Esophagus muscularis mucosa (tissue), 3 donors: ENCODE results near the gene HSDL2.

Experiments used
- CTCF ChIP-seq, 3 experiments: fragments of 200-600 bp in 2 of 3; fragments of 450-650 bp in 1 of 3; sonication (generic) in 2 of 3; IDR thresholded peaks; one replicate each; pipeline ENCODE4 v1.5.1; 2017 to 2019; ENCODE audit warnings: antibody characterized with exemption in 3 of 3, mild to moderate bottlenecking in 2 of 3, moderate library complexity in 1 of 3
- EP300 ChIP-seq: sonication (generic); formaldehyde crosslinking; IDR thresholded peaks from one replicate; pipeline ENCODE4 v1.6.1; 2017; ENCODE audit warnings: antibody characterized with exemption

- no peak for TF ChIP-seq EP300
- TF ChIP-seq CTCF (IDR thresholded peaks at IDR 0.05): no peak
Observed at GRCh38 chr9:112422417-112423148, 42.7 kb downstream of the HSDL2 start.
